GM18505 (cell line): Measurements from ENCODE around the gene ACTR5.
A peak's percentile ranks its signal among the peaks of the same experiment; 100 is the strongest.
"Not testable (repeated sequence)": the region's sequence is repeated elsewhere in the genome, so short reads cannot be mapped to it uniquely, and the experiment has no call there.

Experiments
- ATAC-seq: cut with Tn5 transposase; IDR thresholded peaks from one replicate; pipeline ENCODE4 v1.9.1; 2021; ENCODE audit not compliant: unreplicated experiment
- POLR2A ChIP-seq: IDR thresholded peaks from 4 replicates; pipeline ENCODE4 v1.6.1; 2011; ENCODE audit warnings: borderline replicate concordance; ENCODE audit not compliant: insufficient read depth, insufficient read length; ENCODE audit errors: extremely low read depth

ACTR5 gene

DNA sequence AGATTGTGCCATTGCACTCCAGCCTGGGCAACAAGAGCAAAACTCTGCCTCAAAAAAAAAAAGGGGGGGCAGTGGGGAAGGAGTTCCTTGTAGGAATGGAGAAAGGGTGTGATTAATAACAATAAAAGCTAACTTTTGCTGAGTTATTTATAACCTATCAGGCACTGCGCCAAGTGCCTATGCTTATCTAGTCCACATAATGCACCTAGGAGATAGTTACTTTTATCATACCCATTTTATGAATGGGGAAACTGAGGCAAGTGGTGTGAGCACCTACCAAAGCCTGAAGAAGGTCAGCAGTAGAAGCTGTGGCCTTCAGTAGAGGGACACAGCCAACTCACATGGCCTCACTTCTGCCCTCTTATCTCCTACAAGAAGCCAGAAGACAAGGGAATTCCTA, 43.7 kb downstream of the ACTR5 start:
- TF ChIP-seq POLR2A: no peak
- ATAC-seq: no peak

DNA sequence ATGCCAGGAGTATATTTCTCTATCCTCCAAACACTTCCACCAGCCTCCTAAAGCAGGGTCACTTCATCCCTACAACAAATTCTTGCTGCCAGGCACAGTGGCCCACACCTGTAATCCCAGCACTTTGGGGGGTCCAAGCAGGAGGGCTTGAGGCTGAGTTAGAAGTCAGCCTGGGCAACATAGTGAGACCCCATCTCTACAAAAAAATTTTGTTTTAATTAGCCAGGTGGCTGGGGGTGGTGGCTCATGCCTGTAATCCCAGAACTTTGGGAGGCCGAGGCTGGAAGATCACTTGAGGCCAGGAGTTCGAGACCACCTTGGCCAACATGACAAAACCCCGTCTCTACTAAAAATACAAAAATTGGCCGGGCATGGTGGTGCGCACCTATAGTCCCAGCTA, 45.8 kb downstream of the ACTR5 start:
- not testable (repeated sequence) for ATAC-seq

- no peak for TF ChIP-seq POLR2A
- no peak for ATAC-seq
Measured at GRCh38 chr20:38798266-38798665, 50.0 kb downstream of the ACTR5 start.

- no peak for TF ChIP-seq POLR2A
- ATAC-seq: no peak
Measured at GRCh38 chr20:38799203-38799602, 50.9 kb downstream of the ACTR5 start.

- no peak for TF ChIP-seq POLR2A
- no peak for ATAC-seq
Measured at GRCh38 chr20:38800882-38801281, 52.6 kb downstream of the ACTR5 start.

GRCh38 chr20:38804221-38804620, 56.0 kb downstream of the ACTR5 start:
- no peak for TF ChIP-seq POLR2A
- no peak for ATAC-seq

- peak; percentile 44 for ATAC-seq
- no peak for TF ChIP-seq POLR2A
Measured at GRCh38 chr20:38804682-38805501, 56.6 kb downstream of the ACTR5 start.

DNA sequence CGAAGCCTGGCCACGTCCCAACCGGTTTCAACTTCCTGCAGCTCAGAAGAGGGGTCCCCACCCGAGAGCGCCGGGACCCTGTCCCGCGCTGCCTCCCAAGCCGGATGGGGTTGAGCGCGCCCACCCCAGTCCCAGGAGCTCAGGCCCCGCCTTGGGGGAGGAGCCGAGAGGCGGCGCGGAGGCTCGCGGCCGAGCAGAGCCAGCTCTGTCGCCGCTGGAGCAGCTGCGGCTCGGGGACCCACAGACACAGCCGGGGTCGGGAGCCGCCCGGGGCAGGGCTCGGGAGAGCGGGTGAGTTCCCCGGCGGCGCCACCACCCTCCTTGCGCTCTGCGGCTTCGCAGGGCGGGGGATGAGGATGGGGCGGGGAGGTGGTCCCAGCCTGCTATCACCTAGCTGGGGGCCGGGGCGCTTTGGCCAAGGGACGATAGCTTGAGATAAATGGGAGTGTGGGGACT, 57.3 kb downstream of the ACTR5 start, which contains the start of gene PPP1R16B:
PPP1R16B (plus strand) TSS at position 196 of the 456 bp plus-strand sequence. CDS start 30,229 bp downstream, outside the sequence.
- ATAC-seq: peak; percentile 47
- TF ChIP-seq POLR2A: peak; percentile 96

DNA sequence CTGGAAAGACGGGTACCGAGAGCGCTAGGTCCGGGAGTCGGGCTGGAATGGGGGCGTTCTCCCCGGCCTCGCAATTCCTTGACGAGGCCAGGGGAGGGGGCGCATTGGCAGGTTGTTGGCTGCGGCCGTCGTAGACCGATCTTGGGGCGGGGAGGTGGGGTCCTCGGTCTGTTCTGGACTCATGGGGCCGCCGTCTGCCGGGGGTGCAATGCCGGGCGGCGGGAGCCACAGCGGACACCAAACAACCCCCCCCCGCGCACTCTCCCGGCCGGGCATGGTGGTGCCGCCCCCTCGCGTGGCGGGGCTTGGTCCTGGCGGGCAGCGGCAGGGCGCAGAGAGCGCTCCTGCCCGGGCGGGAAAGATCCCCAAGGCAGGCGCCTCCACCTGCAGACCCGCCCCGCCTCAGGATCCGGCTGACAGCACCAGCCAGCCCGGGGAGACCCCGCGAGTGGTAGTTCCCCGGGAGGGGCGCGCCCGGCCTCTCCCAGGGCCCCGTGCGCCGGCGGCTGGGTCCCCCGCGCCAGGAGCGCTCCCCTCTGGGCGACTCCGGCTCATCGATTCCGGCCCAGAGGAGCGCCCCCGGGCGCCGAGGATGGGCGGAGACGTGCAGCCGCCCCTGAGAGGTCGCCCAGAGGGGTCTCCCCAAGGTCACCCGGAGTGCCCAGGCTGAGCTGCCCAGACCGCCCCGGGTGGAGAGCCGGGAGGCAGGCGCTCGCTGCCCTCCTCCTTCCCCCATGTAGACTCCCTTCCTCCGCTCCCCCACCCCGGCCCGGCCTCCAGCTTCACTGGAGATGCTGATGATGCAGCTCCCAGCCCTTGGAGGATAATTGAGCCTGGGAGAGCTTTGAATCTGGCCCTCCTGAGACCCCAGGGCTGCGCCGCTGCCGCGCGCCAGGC, 57.9 kb downstream of the ACTR5 start:
- peak; percentile 32 for ATAC-seq
- TF ChIP-seq POLR2A: peak; percentile 34

DNA sequence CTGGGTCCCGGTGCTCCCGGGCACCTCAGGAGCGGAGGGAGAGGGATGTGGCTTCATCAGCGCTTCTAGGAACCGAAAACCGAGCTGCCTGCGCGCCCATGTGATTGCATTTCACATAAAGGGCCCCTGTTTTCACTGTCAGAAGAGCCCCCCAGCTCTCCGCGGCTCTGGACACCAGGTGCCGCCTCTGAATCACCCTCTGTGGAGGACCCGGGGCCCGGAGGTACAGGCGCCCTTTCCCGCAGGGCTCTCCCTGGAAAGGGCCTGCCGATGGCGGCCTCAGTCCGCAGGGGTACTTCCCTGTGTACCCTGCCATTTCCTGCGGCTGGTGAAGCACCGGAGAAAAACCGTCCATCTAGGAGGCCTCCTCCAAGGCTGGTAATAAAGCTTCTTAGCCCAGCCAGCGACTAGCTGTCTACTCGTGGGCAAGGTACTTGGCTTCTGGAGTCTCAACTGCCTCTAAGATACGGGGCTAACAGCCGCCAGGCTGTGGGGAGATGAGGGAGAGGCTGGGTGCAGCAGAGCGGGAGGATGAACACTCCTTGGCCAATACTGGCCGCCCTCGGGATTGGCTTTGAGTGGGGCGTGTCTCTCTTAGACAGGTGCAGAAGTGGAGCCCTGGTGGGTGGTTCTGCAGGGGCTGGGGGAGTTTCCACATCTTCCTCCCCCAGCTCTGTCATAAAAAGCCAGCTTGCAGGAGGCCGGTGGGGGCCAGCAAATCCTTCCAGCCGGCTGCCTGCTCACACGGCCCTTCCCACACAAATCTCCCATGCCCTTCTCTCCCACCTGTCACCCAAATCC, 58.8 kb downstream of the ACTR5 start:
- peak; percentile 26 for ATAC-seq
- TF ChIP-seq POLR2A: peak; percentile 78

DNA sequence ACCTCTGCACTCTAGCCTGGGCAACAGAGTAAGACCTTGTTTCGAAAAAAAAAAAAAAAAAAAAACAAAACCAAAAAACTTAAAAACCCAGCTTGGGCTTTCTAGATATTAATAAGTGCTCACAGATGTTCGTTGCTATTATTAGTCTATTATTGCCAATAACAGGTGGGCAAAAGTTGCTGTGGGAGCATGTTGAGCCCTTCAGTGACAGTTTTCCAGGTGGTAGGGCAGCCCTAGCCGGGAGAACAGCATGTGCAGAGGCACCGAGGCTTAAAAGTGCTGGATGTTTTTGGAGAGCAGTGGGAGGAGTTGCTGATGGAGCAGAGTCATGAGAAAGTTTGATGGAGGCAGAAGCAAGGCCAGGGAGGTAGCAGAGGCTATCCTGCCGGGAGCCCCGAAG, 61.7 kb downstream of the ACTR5 start:
- no peak for ATAC-seq

DNA sequence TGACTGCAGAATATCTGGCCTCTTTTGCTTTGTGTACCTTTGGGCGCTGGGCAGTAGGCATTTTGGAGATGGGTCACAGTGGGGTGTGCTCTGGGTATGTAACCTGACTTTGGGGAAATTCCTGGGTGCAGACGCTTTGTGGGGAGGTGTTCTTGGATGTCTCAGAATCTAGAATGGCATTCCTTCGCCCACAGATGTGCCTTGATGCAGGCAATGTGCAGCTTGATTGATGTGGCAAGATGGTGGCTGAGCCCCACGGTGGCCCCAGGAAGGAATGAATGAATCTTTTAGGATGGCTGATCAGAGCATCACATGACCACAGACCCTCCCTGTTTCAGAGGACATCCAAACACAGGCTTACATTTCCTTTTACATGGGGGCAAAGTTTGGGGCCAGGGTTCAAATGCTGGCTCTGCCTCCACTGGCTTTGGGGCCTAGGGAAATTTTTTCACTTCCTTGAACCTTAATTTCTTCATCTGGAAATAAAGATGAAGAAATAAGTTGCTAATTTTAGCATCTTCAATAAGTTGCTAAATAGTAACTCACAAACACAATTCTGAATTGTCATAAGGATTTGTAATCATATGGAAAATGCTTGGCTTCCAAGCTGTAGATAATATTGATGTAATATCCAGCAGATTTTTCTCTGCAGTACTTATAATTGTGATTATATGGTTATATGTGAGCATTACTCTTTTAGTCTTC, 62.8 kb downstream of the ACTR5 start:
- no peak for TF ChIP-seq POLR2A
- no peak for ATAC-seq

More for the DNA sequence above, 61.7 kb downstream of the ACTR5 start:
- TF ChIP-seq POLR2A: no peak
